ENCODE data around the gene ALG12.

Gene ALG12

GRCh38 chr22:49869086-49869830 lies 49.0 kb downstream of the ALG12 start:
- Mint-ChIP-seq H3K4me3 (no peak overlapping the region), H3K27ac (no peak overlapping the region), H3K9me3 (peaks cover 88% of the 10 kb centered on the region), H3K27me3 (ENCODE audit: low read depth, poor library complexity) (peaks cover 5% of the 10 kb centered on the region), H3K36me3 (ENCODE audit: low read depth) (peaks cover 90% of the 10 kb centered on the region), H3K4me1 (no peaks in the 10 kb centered on the region)
- TF ChIP-seq CTCF (IDR thresholded peaks at IDR 0.05): no peak
- no peak for DNase-seq

- Mint-ChIP-seq H3K4me1 (no peaks in the 10 kb centered on the region), H3K36me3 (ENCODE audit: low read depth) (peaks cover 90% of the 10 kb centered on the region), H3K27me3 (ENCODE audit: low read depth, poor library complexity) (peaks cover 9% of the 10 kb centered on the region), H3K4me3 (no peak overlapping the region), H3K9me3 (peaks cover 89% of the 10 kb centered on the region), H3K27ac (no peak overlapping the region)
- no peak for DNase-seq
- no peak for TF ChIP-seq CTCF (IDR thresholded peaks at IDR 0.05)
Observed at GRCh38 chr22:49867303-49868265, 50.7 kb downstream of the ALG12 start.

GRCh38 chr22:49866646-49867045 lies 51.6 kb downstream of the ALG12 start:
- H3K9me3 Mint-ChIP-seq: peaks cover 90% of the 10 kb centered on the region
- no peak for DNase-seq
- H3K27ac Mint-ChIP-seq: no peak overlapping the region
- H3K4me1 Mint-ChIP-seq: no peaks in the 10 kb centered on the region
- no peak overlapping the region for H3K4me3 Mint-ChIP-seq
- peaks cover 9% of the 10 kb centered on the region for H3K27me3 Mint-ChIP-seq (ENCODE audit: low read depth, poor library complexity)
- peaks cover 90% of the 10 kb centered on the region for H3K36me3 Mint-ChIP-seq (ENCODE audit: low read depth)
- TF ChIP-seq CTCF (IDR thresholded peaks at IDR 0.05): no peak

- Mint-ChIP-seq H3K4me3 (no peak overlapping the region), H3K27me3 (ENCODE audit: low read depth, poor library complexity) (peaks cover 9% of the 10 kb centered on the region), H3K9me3 (peaks cover 91% of the 10 kb centered on the region), H3K4me1 (no peaks in the 10 kb centered on the region), H3K27ac (no peak overlapping the region), H3K36me3 (ENCODE audit: low read depth) (peaks cover 94% of the 10 kb centered on the region)
- TF ChIP-seq CTCF (IDR thresholded peaks at IDR 0.05): no peak
- no peak for DNase-seq
Observed at GRCh38 chr22:49866134-49866533, 52.1 kb downstream of the ALG12 start.

GRCh38 chr22:49865156-49865555 lies 53.1 kb downstream of the ALG12 start:
- no peak overlapping the region for H3K27ac Mint-ChIP-seq
- DNase-seq: no peak
- peaks cover 84% of the 10 kb centered on the region for H3K9me3 Mint-ChIP-seq
- peaks cover 91% of the 10 kb centered on the region for H3K36me3 Mint-ChIP-seq (ENCODE audit: low read depth)
- H3K4me3 Mint-ChIP-seq: no peak overlapping the region
- no peak for TF ChIP-seq CTCF (IDR thresholded peaks at IDR 0.05)
- H3K4me1 Mint-ChIP-seq: no peaks in the 10 kb centered on the region
- peaks cover 9% of the 10 kb centered on the region for H3K27me3 Mint-ChIP-seq (ENCODE audit: low read depth, poor library complexity)
